ENCODE measurements around the gene PTPN13. TPM values are rescaled to one million over a fixed set of nuclear protein-coding genes. Genes with fewer than 3 reads are reported as not detected.

Gene PTPN13
- total RNA-seq, 4 donors from 2014 or later: 97.3 to 146 (median 125) TPM

DNA sequence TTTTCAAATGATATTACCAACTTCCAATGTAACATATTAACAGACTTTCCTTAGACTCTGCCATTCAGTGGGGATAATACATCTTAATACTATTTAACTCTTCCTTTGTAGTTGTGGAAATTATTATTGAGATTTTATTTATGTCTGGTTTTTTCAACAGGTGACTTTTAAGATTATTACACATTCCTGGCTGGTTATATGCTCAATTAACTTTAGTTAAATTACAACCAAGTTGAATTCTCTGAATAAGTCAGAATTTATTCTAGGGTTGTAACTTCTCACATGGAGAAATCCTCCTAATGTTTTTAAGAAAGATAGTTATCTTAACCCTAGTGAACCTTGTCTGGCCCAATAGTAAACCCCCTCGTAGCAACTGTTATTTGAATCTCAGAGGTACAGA lies 147.7 kb downstream of the PTPN13 start:
- H3K36me3 ChIP-seq: peaks cover 48% of the 10 kb centered on the region
- no peak for TF ChIP-seq POLR2AphosphoS5 (IDR thresholded peaks at IDR 0.05)
- no peak for TF ChIP-seq POLR2A (IDR thresholded peaks at IDR 0.05)
- TF ChIP-seq EP300 (IDR thresholded peaks at IDR 0.05): no peak
- TF ChIP-seq, protein P1, sequence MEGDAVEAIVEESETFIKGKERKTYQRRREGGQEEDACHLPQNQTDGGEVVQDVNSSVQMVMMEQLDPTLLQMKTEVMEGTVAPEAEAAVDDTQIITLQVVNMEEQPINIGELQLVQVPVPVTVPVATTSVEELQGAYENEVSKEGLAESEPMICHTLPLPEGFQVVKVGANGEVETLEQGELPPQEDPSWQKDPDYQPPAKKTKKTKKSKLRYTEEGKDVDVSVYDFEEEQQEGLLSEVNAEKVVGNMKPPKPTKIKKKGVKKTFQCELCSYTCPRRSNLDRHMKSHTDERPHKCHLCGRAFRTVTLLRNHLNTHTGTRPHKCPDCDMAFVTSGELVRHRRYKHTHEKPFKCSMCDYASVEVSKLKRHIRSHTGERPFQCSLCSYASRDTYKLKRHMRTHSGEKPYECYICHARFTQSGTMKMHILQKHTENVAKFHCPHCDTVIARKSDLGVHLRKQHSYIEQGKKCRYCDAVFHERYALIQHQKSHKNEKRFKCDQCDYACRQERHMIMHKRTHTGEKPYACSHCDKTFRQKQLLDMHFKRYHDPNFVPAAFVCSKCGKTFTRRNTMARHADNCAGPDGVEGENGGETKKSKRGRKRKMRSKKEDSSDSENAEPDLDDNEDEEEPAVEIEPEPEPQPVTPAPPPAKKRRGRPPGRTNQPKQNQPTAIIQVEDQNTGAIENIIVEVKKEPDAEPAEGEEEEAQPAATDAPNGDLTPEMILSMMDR (IDR thresholded peaks at IDR 0.05): no peak
- H3K27ac ChIP-seq: no peak overlapping the region
- 94% methylated on average over 1 of the region's 1 CpG for WGBS
- H3K27me3 ChIP-seq: no peaks in the 10 kb centered on the region
- H3K4me3 ChIP-seq: no peak overlapping the region
- DNase-seq (ENCODE audit: low spot score in 2 of 2): no peak
- H3K4me1 ChIP-seq: no peaks in the 10 kb centered on the region
- no peaks in the 10 kb centered on the region for H3K9me3 ChIP-seq

DNA sequence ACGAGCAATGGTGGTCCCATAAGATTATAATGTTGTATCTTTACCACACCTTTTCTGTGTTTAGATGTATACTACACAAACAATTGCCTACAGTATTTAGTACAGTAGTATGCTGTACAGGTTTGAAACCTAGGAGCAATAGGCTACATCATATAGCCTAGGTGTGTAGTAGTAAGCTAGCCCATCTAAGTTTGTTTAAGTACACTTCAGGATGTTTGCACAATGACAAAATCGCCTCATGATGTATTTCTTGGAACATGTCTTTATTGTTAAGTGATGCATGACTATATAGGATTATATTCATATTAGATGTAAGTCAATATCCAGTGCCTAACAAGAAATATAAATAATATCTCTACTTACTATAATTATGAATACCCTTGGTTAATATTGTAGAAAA lies 150.5 kb downstream of the PTPN13 start:
- Histone ChIP-seq H3K27ac (no peak overlapping the region), H3K4me3 (no peak overlapping the region), H3K4me1 (no peaks in the 10 kb centered on the region), H3K9me3 (no peaks in the 10 kb centered on the region), H3K36me3 (peaks cover 47% of the 10 kb centered on the region), H3K27me3 (no peaks in the 10 kb centered on the region)
- DNase-seq (ENCODE audit: low spot score in 2 of 2): no peak
- TF ChIP-seq, protein P1 (IDR thresholded peaks at IDR 0.05): no peak
- TF ChIP-seq POLR2A (IDR thresholded peaks at IDR 0.05) (no peak), EP300 (IDR thresholded peaks at IDR 0.05) (no peak), POLR2AphosphoS5 (IDR thresholded peaks at IDR 0.05) (no peak)
- WGBS: 95% methylated on average over 2 of the region's 2 CpGs

GRCh38 chr4:86749121-86749520 lies 155.0 kb downstream of the PTPN13 start:
- peaks cover 48% of the 10 kb centered on the region for H3K36me3 ChIP-seq
- no peak overlapping the region for H3K27ac ChIP-seq
- no peaks in the 10 kb centered on the region for H3K27me3 ChIP-seq
- no peak for TF ChIP-seq EP300 (IDR thresholded peaks at IDR 0.05)
- TF ChIP-seq, protein P1 (IDR thresholded peaks at IDR 0.05): no peak
- no peaks in the 10 kb centered on the region for H3K4me1 ChIP-seq
- no peaks in the 10 kb centered on the region for H3K9me3 ChIP-seq
- DNase-seq (ENCODE audit: low spot score in 2 of 2): no peak
- H3K4me3 ChIP-seq: no peak overlapping the region

GRCh38 chr4:86755388-86755787 lies 161.3 kb downstream of the PTPN13 start:
- no peaks in the 10 kb centered on the region for H3K4me1 ChIP-seq
- H3K36me3 ChIP-seq: peaks cover 31% of the 10 kb centered on the region
- H3K4me3 ChIP-seq: no peak overlapping the region
- no peaks in the 10 kb centered on the region for H3K27me3 ChIP-seq
- no peaks in the 10 kb centered on the region for H3K9me3 ChIP-seq
- DNase-seq (ENCODE audit: low spot score in 2 of 2): no peak
- H3K27ac ChIP-seq: no peak overlapping the region
- 93% methylated on average over 2 of the region's 2 CpGs for WGBS
- TF ChIP-seq POLR2AphosphoS5 (IDR thresholded peaks at IDR 0.05) (no peak), POLR2A (IDR thresholded peaks at IDR 0.05) (no peak), EP300 (IDR thresholded peaks at IDR 0.05) (no peak)
- TF ChIP-seq, protein P1 (IDR thresholded peaks at IDR 0.05): no peak

- H3K36me3 ChIP-seq: peaks cover 28% of the 10 kb centered on the region
- TF ChIP-seq EP300 (IDR thresholded peaks at IDR 0.05) (no peak), POLR2A (IDR thresholded peaks at IDR 0.05) (no peak), POLR2AphosphoS5 (IDR thresholded peaks at IDR 0.05) (no peak)
- TF ChIP-seq, protein P1 (IDR thresholded peaks at IDR 0.05): no peak
- H3K4me3 ChIP-seq: no peak overlapping the region
- no peaks in the 10 kb centered on the region for H3K27me3 ChIP-seq
- WGBS: 65% methylated on average over 3 of the region's 3 CpGs
- H3K4me1 ChIP-seq: no peaks in the 10 kb centered on the region
- no peak for DNase-seq (ENCODE audit: low spot score in 2 of 2)
- H3K27ac ChIP-seq: no peak overlapping the region
- H3K9me3 ChIP-seq: no peaks in the 10 kb centered on the region
Measured at GRCh38 chr4:86757468-86757867, 163.4 kb downstream of the PTPN13 start.
